ELR (cell line): ENCODE results near the gene OR51S1.
"Not testable (repeated sequence)": the region's sequence is repeated elsewhere in the genome, so short reads cannot be mapped to it uniquely, and the experiment has no call there.

Experiments
- DNase-seq: peaks from one replicate; pipeline ENCODE4 v3.0.0-alpha.2; 2015; ENCODE audit warnings: low read depth

Gene OR51S1

GRCh38 chr11:4804280-4804679, 44.7 kb downstream of the OR51S1 start, which contains the start of gene OR52R1:
TSS of gene OR52R1 (minus strand) at chr11:4804380. CDS start at chr11:4804380, 0 bp downstream.
- no peak for DNase-seq

DNA sequence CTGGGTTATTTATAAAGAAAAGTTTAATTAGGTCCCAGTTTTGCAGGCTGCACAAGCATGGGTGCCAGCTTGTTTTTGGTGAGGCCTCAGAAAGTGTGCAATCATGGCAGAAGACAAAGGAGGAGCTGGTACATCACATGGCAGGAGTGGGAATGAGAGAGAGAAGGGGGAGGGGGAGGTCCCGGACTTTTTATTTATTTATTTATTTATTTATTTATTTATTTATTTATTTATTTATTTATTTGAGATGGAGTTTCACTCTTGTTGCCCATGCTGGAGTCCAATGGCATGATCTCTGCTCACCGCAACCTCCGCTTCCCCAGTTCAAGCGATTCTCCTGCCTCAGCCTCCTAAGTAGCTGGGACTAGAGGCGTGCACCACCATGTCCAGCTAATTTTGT, 47.7 kb downstream of the OR51S1 start:
- not testable (repeated sequence) for DNase-seq

DNA sequence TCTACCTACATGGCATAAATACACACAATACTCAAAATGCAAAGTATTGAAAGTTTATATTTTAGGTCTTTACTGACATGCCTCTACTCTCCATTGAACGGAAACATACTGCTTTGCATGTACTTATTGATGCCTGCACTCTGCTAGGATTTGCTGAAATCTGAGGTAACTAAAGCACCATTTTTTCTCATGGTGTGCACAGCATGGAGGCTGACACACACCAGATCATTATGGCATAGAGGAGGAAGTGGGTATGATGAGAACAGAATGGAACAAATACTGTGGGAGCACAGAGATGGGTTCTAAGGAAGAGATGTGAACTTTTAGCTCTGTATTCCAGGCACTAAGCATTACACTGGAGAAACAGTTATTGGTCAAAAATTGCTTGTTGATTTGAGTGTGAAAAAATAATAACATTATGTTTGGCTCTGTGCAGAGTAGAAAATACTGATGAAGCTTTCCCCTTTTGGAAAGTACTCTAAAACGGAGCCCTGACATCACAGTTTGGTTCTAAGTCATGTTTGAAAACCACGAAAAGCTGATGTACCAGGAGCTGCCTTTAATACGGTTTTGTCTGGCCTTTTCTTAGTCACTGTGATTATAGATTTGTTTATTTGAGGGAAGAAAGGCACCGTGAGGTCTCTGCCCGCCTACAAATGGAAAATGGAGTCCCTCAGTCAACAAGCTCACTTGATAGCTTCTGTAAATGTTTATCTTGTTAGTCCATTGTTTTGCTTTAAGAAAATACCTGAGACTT, 50.4 kb downstream of the OR51S1 start:
- DNase-seq: no peak
